Keratinocyte (primary cell): ENCODE measurements around the gene HGFAC. TPM values are rescaled to one million over a fixed set of nuclear protein-coding genes. Genes with fewer than 3 reads are reported as not detected.

Experiments
- DNase-seq: peaks from one replicate; pipeline ENCODE4 v3.0.0-alpha.2; 2011; ENCODE audit warnings: low read depth, missing footprints, low spot score
- FAIRE-seq: peaks from 2 replicates; lab custom pipeline; 2011; peaks lifted over from hg19 to GRCh38; lab: Jason Lieb, UNC
- H2AFZ ChIP-seq: 2 replicates; pipeline ENCODE4 v1.6.0; 2012; ENCODE audit warnings: low read length, control low read depth, inconsistent platforms; ENCODE audit not compliant: control insufficient read depth
- H3K27ac ChIP-seq: 2 replicates; pipeline ENCODE4 v1.5.1; 2011; ENCODE audit warnings: low read length; ENCODE audit not compliant: control insufficient read depth, insufficient read depth
- H3K27me3 ChIP-seq: 3 replicates; pipeline ENCODE4 v1.6.0; 2011; ENCODE audit warnings: low read length; ENCODE audit not compliant: control insufficient read depth, insufficient read depth; ENCODE audit errors: extremely low read depth
- H3K36me3 ChIP-seq, 2 experiments: 2 replicates in 1 of 2; 3 replicates in 1 of 2; pipeline ENCODE4 v1.5.1; 2011; ENCODE audit warnings: low read length in 2 of 2, mild to moderate bottlenecking in 1 of 2; ENCODE audit not compliant: control insufficient read depth in 2 of 2, insufficient read depth in 2 of 2; ENCODE audit errors: extremely low read depth in 1 of 2
- H3K4me1 ChIP-seq: 3 replicates; pipeline ENCODE4 v1.5.1; 2011; ENCODE audit warnings: low read length; ENCODE audit not compliant: control insufficient read depth, insufficient read depth; ENCODE audit errors: extremely low read depth
- H3K4me2 ChIP-seq: 3 replicates; pipeline ENCODE4 v1.6.0; 2011; ENCODE audit warnings: low read depth, low read length; ENCODE audit not compliant: control insufficient read depth, insufficient read depth; ENCODE audit errors: extremely low read depth
- H3K4me3 ChIP-seq, 3 experiments: fragments of 200-600 bp in 1 of 3; sonication (generic) in 1 of 3; 2 replicates in 2 of 3; 3 replicates in 1 of 3; pipeline ENCODE4 v1.5.1; 2011 to 2016; ENCODE audit warnings: low read length in 3 of 3, mild to moderate bottlenecking in 3 of 3, control low read depth in 2 of 3, inconsistent platforms in 1 of 3, low read depth in 1 of 3, mixed read lengths in 1 of 3, mixed run types in 1 of 3, moderate library complexity in 1 of 3; ENCODE audit not compliant: control insufficient read depth in 2 of 3, insufficient read depth in 2 of 3; ENCODE audit errors: extremely low read depth in 1 of 3
- H3K79me2 ChIP-seq: 2 replicates; pipeline ENCODE4 v1.6.0; 2012; ENCODE audit warnings: low read length; ENCODE audit not compliant: control insufficient read depth, insufficient read depth
- H3K9ac ChIP-seq: 3 replicates; pipeline ENCODE4 v1.6.0; 2011; ENCODE audit warnings: low read length; ENCODE audit not compliant: control insufficient read depth, insufficient read depth; ENCODE audit errors: extremely low read depth
- H3K9me1 ChIP-seq: 3 replicates; pipeline ENCODE4 v1.6.0; 2011; ENCODE audit warnings: low read length; ENCODE audit not compliant: control insufficient read depth, insufficient read depth; ENCODE audit errors: extremely low read depth
- H3K9me3 ChIP-seq: 2 replicates; pipeline ENCODE4 v1.5.1; 2012; ENCODE audit warnings: low read depth, low read length; ENCODE audit not compliant: control insufficient read depth
- H4K20me1 ChIP-seq: 3 replicates; pipeline ENCODE4 v1.6.0; 2011; ENCODE audit warnings: low read length; ENCODE audit not compliant: control insufficient read depth, insufficient read depth; ENCODE audit errors: extremely low read depth
- CTCF ChIP-seq, 3 experiments: IDR thresholded peaks in 1 of 3; conservative IDR thresholded peaks in 1 of 3; optimal IDR thresholded peaks in 1 of 3; 2 replicates in 2 of 3; 3 replicates in 1 of 3; pipeline versions ENCODE3 to v1.5.1; 2011; ENCODE audit warnings: low read length in 3 of 3, mild to moderate bottlenecking in 3 of 3, moderate library complexity in 2 of 3, control low read depth in 1 of 3, inconsistent platforms in 1 of 3; ENCODE audit not compliant: insufficient read depth in 2 of 3; ENCODE audit errors: extremely low read depth in 1 of 3
- EZH2 ChIP-seq: IDR thresholded peaks from one replicate; pipeline ENCODE4 v1.6.1; 2012; ENCODE audit warnings: inconsistent platforms, mild to moderate bottlenecking, low read length, moderate library complexity
- dilution Hi-C: fragments of 300-500 bp; cut with MboI; formaldehyde crosslinking; loops from one replicate; pipeline ENCODE4 v1.7.0; 2020; ENCODE audit warnings: low sequenced_read_pairs; ENCODE audit not compliant: extremely low pct_ligation_motif_present
- polyA plus RNA-seq, 5 experiments: library from polyadenylated mRNA; depleted of rRNA in 3 of 5; stranded (reverse) in 3 of 5; stranded (forward) in 1 of 5; unstranded in 1 of 5; fragments of >200 nt; gene quantifications; 1 replicate in 1 of 5; 2 replicates in 3 of 5; 3 replicates in 1 of 5; pipeline versions ENCODE4 v1.2.1 to v1.2.3, GENCODE V29; 2011 to 2012; ENCODE audit warnings: missing spikeins in 2 of 5, low read depth in 1 of 5, low replicate concordance in 1 of 5

HGFAC gene
- polyA plus RNA-seq, 1 donor (not counting 4 experiments of a cell fraction or from before 2014, with no cell fraction given), result not detected

GRCh38 chr4:3416270-3416669, 25.5 kb upstream of the HGFAC start:
- FAIRE-seq (no peak), DNase-seq (no peak)
- H3K36me3 ChIP-seq, result peaks cover 20 to 37% of the 10 kb centered on the region in 2 experiments
- H3K4me3 ChIP-seq, result no peak overlapping the region
- no peaks in the 10 kb centered on the region for H3K9me1 ChIP-seq
- peaks cover 4% of the 10 kb centered on the region for H4K20me1 ChIP-seq
- H3K27me3 ChIP-seq, result no peaks in the 10 kb centered on the region
- TF ChIP-seq CTCF (optimal IDR thresholded peaks at IDR 0.05 in 1 of 3, IDR thresholded peaks at IDR 0.05 in 1 of 3, conservative IDR thresholded peaks at IDR 0.05 in 1 of 3; ENCODE audit: extremely low read depth in 1 of 3, insufficient read depth in 2 of 3, low read length in 3 of 3) (no peak), EZH2 (no peak)
- no peak overlapping the region for H3K9ac ChIP-seq
- no peak overlapping the region for H3K4me2 ChIP-seq
- H2AFZ ChIP-seq, result no peak overlapping the region
- peaks cover 26% of the 10 kb centered on the region for H3K79me2 ChIP-seq
- dilution Hi-C loops, result no loop called here
- no peak overlapping the region for H3K27ac ChIP-seq
- no peaks in the 10 kb centered on the region for H3K9me3 ChIP-seq
- no peaks in the 10 kb centered on the region for H3K4me1 ChIP-seq

DNA sequence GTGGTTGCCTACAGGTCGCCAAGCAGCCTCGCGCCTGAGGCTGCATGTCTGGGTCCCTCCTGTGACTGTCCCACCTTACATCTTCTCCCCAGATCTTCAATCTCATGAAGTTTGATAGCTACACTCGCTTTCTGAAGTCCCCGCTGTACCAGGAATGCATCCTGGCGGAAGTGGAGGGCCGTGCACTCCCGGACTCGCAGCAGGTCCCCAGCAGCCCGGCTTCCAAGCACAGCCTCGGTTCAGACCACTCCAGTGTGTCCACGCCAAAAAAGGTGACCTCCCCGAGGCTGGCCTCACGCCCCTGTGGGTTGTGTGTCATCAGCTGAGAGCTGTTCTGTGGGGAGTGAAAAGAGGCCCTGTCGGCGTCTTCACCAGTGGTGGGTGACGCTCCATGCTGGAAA, 24.9 kb upstream of the HGFAC start:
- Histone ChIP-seq H3K4me3 (no peak overlapping the region), H3K9ac (no peak overlapping the region), H3K79me2 (peaks cover 20% of the 10 kb centered on the region), H3K9me1 (no peaks in the 10 kb centered on the region), H3K4me2 (no peak overlapping the region), H3K4me1 (no peaks in the 10 kb centered on the region), H2AFZ (no peak overlapping the region), H3K9me3 (no peaks in the 10 kb centered on the region), H3K27me3 (no peaks in the 10 kb centered on the region), H3K36me3 (peaks cover 21 to 37% of the 10 kb centered on the region in 2 experiments), H3K27ac (no peak overlapping the region), H4K20me1 (peaks cover 4% of the 10 kb centered on the region)
- TF ChIP-seq CTCF (optimal IDR thresholded peaks at IDR 0.05 in 1 of 3, IDR thresholded peaks at IDR 0.05 in 1 of 3, conservative IDR thresholded peaks at IDR 0.05 in 1 of 3; ENCODE audit: extremely low read depth in 1 of 3, insufficient read depth in 2 of 3, low read length in 3 of 3) (no peak), EZH2 (no peak)
- DNase-seq (no peak), FAIRE-seq (no peak)
- dilution Hi-C loops, result no loop called here
